NCI-H774 (cell line): ENCODE measurements around the gene RSPRY1.

Experiments used
- DNase-seq: peaks from one replicate; lab custom pipeline; 2025; lab: John Stamatoyannopoulos, UW

The RSPRY1 gene

GRCh38 chr16:57185945-57186871 is at the start of gene RSPRY1, which contains the start of gene PSME3IP1:
Gene RSPRY1, plus strand, starts transcription at chr16:57186329. Its CDS starts 18,330 bp downstream, at chr16:57204659.
Gene PSME3IP1, minus strand, starts transcription at chr16:57186039. Its CDS starts 12,185 bp downstream, at chr16:57173854.
- DNase-seq: peak; percentile 99

GRCh38 chr16:57137043-57137442 is 49.1 kb upstream of the RSPRY1 start:
- DNase-seq: no peak

GRCh38 chr16:57137566-57138273 is 48.4 kb upstream of the RSPRY1 start:
- DNase-seq: no peak

- DNase-seq: no peak
Measured at GRCh38 chr16:57138281-57138935, 47.7 kb upstream of the RSPRY1 start.

GRCh38 chr16:57140931-57141668 is 45.0 kb upstream of the RSPRY1 start:
- no peak for DNase-seq

GRCh38 chr16:57141822-57142631 is 44.1 kb upstream of the RSPRY1 start:
- no peak for DNase-seq

GRCh38 chr16:57143149-57143921 is 42.8 kb upstream of the RSPRY1 start:
- no peak for DNase-seq

GRCh38 chr16:57144027-57144426 is 42.1 kb upstream of the RSPRY1 start:
- no peak for DNase-seq

GRCh38 chr16:57145046-57146021 is 40.8 kb upstream of the RSPRY1 start:
- DNase-seq: no peak

- no peak for DNase-seq
Measured at GRCh38 chr16:57146040-57146647, 40.0 kb upstream of the RSPRY1 start.

- no peak for DNase-seq
Measured at GRCh38 chr16:57146735-57147134, 39.4 kb upstream of the RSPRY1 start.

- DNase-seq: no peak
Measured at GRCh38 chr16:57147381-57148221, 38.5 kb upstream of the RSPRY1 start.

- no peak for DNase-seq
Measured at GRCh38 chr16:57148481-57148880, 37.6 kb upstream of the RSPRY1 start.

- no peak for DNase-seq
Measured at GRCh38 chr16:57149391-57149790, 36.7 kb upstream of the RSPRY1 start.

GRCh38 chr16:57150682-57151330 is 35.3 kb upstream of the RSPRY1 start:
- no peak for DNase-seq

GRCh38 chr16:57151369-57151768 is 34.8 kb upstream of the RSPRY1 start:
- DNase-seq: no peak
